HL-60 (cell line): ENCODE measurements around the gene NRL.

ENCODE experiments used
- DNase-seq, 2 experiments: peaks; one replicate each; pipeline ENCODE4 v3.0.0-alpha.2; 2010 to 2020; ENCODE audit warnings: low read depth in 1 of 2, low spot score in 1 of 2
- H3K27ac ChIP-seq: fragments of 250-450 bp; sonication (Bioruptor Pico); replicated peaks from 2 replicates; pipeline ENCODE4 v1.5.1; 2020; ENCODE audit warnings: mild to moderate bottlenecking, moderate library complexity
- H3K27me3 ChIP-seq: fragments of 250-450 bp; sonication (Bioruptor Pico); 2 replicates; pipeline ENCODE4 v1.5.1; 2021; ENCODE audit warnings: mild to moderate bottlenecking, moderate library complexity; ENCODE audit not compliant: insufficient read depth, poor library complexity, severe bottlenecking
- H3K4me3 ChIP-seq: replicated peaks from 2 replicates; pipeline ENCODE4 v1.5.1; 2011; ENCODE audit warnings: mild to moderate bottlenecking, control low read depth, low read length; ENCODE audit not compliant: insufficient read depth
- GABPA ChIP-seq: IDR thresholded peaks from 2 replicates; pipeline ENCODE4 v1.6.1; 2012; ENCODE audit warnings: low read depth
- POLR2AphosphoS5 ChIP-seq: IDR thresholded peaks from 2 replicates; pipeline ENCODE4 v1.6.1; 2012; ENCODE audit warnings: low read depth
- SPI1 ChIP-seq: IDR thresholded peaks from 2 replicates; pipeline ENCODE4 v1.6.1; 2012; ENCODE audit warnings: low read depth, mild to moderate bottlenecking, borderline replicate concordance
- TF ChIP-seq, protein P1 (sequence below): IDR thresholded peaks from 2 replicates; pipeline ENCODE4 v1.6.1; 2012; ENCODE audit warnings: low read depth; ENCODE audit not compliant: insufficient replicate concordance
- TF ChIP-seq, protein P2 (sequence below): IDR thresholded peaks from one replicate; pipeline ENCODE4 v1.5.1; 2011; ENCODE audit warnings: low read length, control low read depth, inconsistent platforms; ENCODE audit not compliant: insufficient read depth

NRL gene

DNA sequence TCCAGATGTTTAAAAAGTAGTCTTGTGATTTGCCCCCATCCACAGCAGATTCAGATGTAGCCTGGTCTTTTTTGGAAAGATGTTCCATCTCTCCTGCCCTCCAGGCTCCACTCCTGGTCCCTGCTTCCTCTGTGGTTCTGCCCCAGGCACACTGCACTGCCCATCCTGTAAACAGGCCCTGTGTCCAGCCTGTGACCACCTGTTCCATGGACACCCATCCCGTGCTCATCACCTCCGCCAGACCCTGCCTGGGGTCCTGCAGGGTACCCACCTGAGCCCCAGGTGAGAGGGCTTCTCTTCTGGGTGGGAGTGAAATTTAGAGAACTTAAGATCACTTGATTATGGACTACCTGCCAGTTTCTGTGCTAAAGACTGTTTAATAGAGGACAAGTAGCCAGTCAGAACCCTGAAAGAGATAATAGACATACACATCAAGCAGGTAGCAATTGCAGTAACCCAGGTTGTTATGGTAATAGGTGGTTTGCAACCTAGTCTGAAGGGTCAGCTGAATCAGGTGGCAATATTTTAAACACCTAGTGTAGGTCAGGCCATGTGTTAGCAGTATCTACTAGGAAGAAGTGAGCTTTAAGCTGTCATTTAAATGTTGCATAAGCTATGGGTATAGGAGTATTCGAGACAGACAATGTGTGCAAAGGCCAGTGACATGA lies 34.7 kb upstream of the NRL start:
- no peak for DNase-seq
- TF ChIP-seq POLR2AphosphoS5 (no peak), GABPA (no peak), SPI1 (no peak)
- TF ChIP-seq, protein P1, sequence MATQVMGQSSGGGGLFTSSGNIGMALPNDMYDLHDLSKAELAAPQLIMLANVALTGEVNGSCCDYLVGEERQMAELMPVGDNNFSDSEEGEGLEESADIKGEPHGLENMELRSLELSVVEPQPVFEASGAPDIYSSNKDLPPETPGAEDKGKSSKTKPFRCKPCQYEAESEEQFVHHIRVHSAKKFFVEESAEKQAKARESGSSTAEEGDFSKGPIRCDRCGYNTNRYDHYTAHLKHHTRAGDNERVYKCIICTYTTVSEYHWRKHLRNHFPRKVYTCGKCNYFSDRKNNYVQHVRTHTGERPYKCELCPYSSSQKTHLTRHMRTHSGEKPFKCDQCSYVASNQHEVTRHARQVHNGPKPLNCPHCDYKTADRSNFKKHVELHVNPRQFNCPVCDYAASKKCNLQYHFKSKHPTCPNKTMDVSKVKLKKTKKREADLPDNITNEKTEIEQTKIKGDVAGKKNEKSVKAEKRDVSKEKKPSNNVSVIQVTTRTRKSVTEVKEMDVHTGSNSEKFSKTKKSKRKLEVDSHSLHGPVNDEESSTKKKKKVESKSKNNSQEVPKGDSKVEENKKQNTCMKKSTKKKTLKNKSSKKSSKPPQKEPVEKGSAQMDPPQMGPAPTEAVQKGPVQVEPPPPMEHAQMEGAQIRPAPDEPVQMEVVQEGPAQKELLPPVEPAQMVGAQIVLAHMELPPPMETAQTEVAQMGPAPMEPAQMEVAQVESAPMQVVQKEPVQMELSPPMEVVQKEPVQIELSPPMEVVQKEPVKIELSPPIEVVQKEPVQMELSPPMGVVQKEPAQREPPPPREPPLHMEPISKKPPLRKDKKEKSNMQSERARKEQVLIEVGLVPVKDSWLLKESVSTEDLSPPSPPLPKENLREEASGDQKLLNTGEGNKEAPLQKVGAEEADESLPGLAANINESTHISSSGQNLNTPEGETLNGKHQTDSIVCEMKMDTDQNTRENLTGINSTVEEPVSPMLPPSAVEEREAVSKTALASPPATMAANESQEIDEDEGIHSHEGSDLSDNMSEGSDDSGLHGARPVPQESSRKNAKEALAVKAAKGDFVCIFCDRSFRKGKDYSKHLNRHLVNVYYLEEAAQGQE, result no peak
- TF ChIP-seq, protein P2, sequence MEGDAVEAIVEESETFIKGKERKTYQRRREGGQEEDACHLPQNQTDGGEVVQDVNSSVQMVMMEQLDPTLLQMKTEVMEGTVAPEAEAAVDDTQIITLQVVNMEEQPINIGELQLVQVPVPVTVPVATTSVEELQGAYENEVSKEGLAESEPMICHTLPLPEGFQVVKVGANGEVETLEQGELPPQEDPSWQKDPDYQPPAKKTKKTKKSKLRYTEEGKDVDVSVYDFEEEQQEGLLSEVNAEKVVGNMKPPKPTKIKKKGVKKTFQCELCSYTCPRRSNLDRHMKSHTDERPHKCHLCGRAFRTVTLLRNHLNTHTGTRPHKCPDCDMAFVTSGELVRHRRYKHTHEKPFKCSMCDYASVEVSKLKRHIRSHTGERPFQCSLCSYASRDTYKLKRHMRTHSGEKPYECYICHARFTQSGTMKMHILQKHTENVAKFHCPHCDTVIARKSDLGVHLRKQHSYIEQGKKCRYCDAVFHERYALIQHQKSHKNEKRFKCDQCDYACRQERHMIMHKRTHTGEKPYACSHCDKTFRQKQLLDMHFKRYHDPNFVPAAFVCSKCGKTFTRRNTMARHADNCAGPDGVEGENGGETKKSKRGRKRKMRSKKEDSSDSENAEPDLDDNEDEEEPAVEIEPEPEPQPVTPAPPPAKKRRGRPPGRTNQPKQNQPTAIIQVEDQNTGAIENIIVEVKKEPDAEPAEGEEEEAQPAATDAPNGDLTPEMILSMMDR, result no peak
- no peaks in the 10 kb centered on the region for H3K27me3 ChIP-seq
- H3K27ac ChIP-seq, result no peak overlapping the region
- no peak overlapping the region for H3K4me3 ChIP-seq

DNA sequence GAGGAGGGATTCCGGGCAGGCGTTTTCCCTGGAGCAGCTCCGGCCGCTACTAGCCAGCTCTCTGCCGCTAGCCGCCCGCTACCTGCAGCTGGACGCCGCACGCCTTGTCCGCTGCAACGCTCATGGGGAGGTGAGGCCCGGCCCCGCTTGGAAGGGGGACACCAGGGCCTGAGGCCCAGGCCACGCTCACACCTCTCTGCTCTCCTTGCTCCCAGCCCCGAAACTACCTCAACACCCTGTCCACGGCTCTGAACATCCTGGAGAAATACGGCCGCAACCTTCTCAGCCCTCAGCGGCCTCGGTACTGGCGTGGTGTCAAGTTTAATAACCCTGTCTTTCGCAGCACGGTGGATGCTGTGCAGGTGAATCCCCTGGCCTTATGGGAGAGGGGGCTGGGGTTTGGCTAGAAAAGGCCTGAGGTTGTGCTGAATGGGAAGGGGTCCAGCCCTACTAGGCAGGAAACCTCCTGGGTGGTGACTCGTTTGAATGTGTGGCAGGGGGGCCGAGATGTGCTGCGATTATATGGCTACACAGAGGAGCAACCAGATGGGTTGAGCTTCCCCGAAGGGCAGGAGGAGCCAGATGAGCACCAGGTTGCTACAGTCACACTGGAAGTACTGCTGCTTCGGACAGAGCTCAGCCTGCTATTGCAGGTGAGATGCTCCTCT lies 33.1 kb upstream of the NRL start:
- TF ChIP-seq, protein P1, result no peak
- TF ChIP-seq POLR2AphosphoS5 (no peak), GABPA (no peak), SPI1 (no peak)
- TF ChIP-seq, protein P2, result no peak
- Histone ChIP-seq H3K4me3 (peak overlapping the region; percentile 96), H3K27ac (peak overlapping the region; percentile 59), H3K27me3 (no peaks in the 10 kb centered on the region)
- no peak for DNase-seq

DNA sequence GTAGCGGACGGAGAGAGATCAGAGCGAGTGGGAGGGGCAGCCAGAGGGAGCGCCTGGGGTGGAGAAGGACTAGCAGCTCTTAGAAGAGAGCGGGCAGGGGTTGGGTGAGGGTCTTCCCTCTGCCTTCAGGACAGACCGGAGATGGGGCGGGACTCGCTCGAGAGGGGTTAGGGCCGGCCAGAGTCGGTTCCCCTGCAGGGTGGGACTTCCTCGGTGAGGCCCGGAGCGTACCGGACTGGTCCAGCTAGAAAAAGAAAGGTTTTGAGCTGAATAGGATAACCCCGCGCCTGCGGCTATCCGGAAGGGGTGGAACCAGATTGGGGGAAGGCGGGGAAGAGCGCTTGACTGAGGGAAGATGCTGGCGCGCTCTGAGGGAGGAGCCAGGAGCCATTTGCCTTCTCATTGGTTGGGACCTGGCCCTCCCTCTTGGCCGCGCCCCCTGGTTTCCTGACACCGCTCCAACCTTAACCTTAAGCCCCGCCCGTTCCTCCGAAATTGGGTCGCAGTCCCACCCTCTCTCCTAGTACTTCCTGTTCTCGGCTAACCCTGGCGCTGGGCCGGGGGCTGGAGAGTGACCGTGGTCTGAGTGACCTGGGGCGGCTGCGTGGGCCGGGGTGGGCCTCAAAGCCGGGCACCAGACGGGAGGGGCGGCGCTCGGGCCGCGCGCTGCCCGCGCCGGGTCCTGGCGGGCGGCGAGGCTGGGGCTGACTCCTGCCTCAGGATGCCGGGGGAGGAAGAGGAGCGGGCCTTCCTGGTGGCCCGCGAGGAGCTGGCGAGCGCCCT lies 32.4 kb upstream of the NRL start, which contains the start of gene RNF31:
Gene RNF31, plus strand, starts transcription at position 521 of the 783 bp plus-strand sequence. Its CDS starts 201 bp downstream, at position 722.
- DNase-seq, result peak; percentile 97 to 99
- H3K27ac ChIP-seq, result peak within 1 kb of the TSS; percentile 72
- no peaks in the 10 kb centered on the region for H3K27me3 ChIP-seq
- peak within 1 kb of the TSS; percentile 96 for H3K4me3 ChIP-seq
- no peak; the same call in none of the 2 replicates for TF ChIP-seq POLR2AphosphoS5
- TF ChIP-seq, protein P2, result no peak
- peak; percentile 47; the same call in 1 of the 2 replicates for TF ChIP-seq GABPA
- TF ChIP-seq, protein P1, result peak; percentile 10
- no peak for TF ChIP-seq SPI1
